B cell (primary cell): ENCODE data around the gene BMP10. TPM values are rescaled to one million over a fixed set of nuclear protein-coding genes. Genes with fewer than 3 reads are reported as not detected.

Experiments used
- ATAC-seq: fragments of 200-7000 bp; cut with Tn5 transposase; one replicate; pipeline ENCODE4 v1.10.0; 2021; ENCODE audit warnings: low read depth, mild to moderate bottlenecking, moderate number of reproducible peaks, moderate library complexity
- CTCF ChIA-PET: fragments of 350-600 bp; sonication (Branson Sonifier 250); formaldehyde crosslinking; loops from one replicate; lab custom pipeline; 2021; ENCODE audit warnings: antibody characterized with exemption, inconsistent platforms; lab: Charles Lee
- POLR2A ChIA-PET: fragments of 350-600 bp; sonication (Branson Sonifier 250); formaldehyde crosslinking; loops from one replicate; lab custom pipeline; 2021; ENCODE audit warnings: antibody characterized with exemption; lab: Charles Lee
- DNase-seq: peaks from one replicate; pipeline ENCODE4 v3.0.0; 2013
- H2AFZ ChIP-seq: 2 replicates; pipeline ENCODE4 v1.6.1; 2012; ENCODE audit warnings: mild to moderate bottlenecking, low read depth, low read length; ENCODE audit not compliant: insufficient read depth, poor library complexity, severe bottlenecking
- H3K27ac ChIP-seq, 2 donors: 1 replicate in 1 of 2; 2 replicates in 1 of 2; pipeline ENCODE4 v1.5.1; 2012 to 2013; ENCODE audit warnings: low read length in 2 of 2, mild to moderate bottlenecking in 2 of 2, moderate library complexity in 1 of 2
- H3K27me3 ChIP-seq, 4 experiments: fragments of 200-600 bp in 1 of 4; sonication (generic) in 1 of 4; replicated peaks in 1 of 4; 1 replicate in 2 of 4; 2 replicates in 2 of 4; pipeline versions ENCODE4 v1.6.1 to v1.7.0; 2013 to 2016; ENCODE audit warnings: low read length in 3 of 4, mild to moderate bottlenecking in 2 of 4, mixed read lengths in 1 of 4, moderate library complexity in 1 of 4; ENCODE audit not compliant: insufficient read depth in 4 of 4, control insufficient read depth in 3 of 4; ENCODE audit errors: control extremely low read depth in 1 of 4
- H3K36me3 ChIP-seq, 2 experiments: replicated peaks in 1 of 2; 1 replicate in 1 of 2; 2 replicates in 1 of 2; pipeline versions ENCODE4 v1.6.1 to v1.7.1; 2013; ENCODE audit warnings: low read length in 1 of 2; ENCODE audit not compliant: insufficient read depth in 2 of 2, control insufficient read depth in 1 of 2; ENCODE audit errors: control extremely low read depth in 1 of 2, extremely low read depth in 1 of 2
- H3K4me1 ChIP-seq, 2 donors: fragments of 200-600 bp in 1 of 2; sonication (generic) in 1 of 2; 1 replicate in 1 of 2; 2 replicates in 1 of 2; pipeline versions ENCODE4 v1.5.1 to v1.6.1; 2013 to 2017; ENCODE audit warnings: low read length in 2 of 2; ENCODE audit not compliant: control insufficient read depth in 2 of 2, insufficient read depth in 2 of 2
- H3K4me2 ChIP-seq: replicated peaks from 2 replicates; pipeline ENCODE3; 2012; ENCODE audit warnings: mild to moderate bottlenecking, low read depth, low read length; ENCODE audit not compliant: poor library complexity, severe bottlenecking
- H3K4me3 ChIP-seq, 5 experiments: fragments of 200-600 bp in 1 of 5; sonication (generic) in 1 of 5; 1 replicate in 3 of 5; 2 replicates in 2 of 5; pipeline versions ENCODE4 v1.5.1 to v1.7.0; 2011 to 2016; ENCODE audit warnings: low read length in 4 of 5, mild to moderate bottlenecking in 4 of 5, low read depth in 2 of 5, control low read depth in 1 of 5, moderate library complexity in 1 of 5; ENCODE audit not compliant: insufficient read depth in 1 of 5; ENCODE audit errors: control extremely low read depth in 1 of 5, extremely low read depth in 1 of 5
- H3K79me2 ChIP-seq: fragments of 200-600 bp; sonication (generic); one replicate; pipeline ENCODE4 v1.6.0; 2016; ENCODE audit warnings: low read length; ENCODE audit not compliant: control insufficient read depth, insufficient read depth
- H3K9ac ChIP-seq: fragments of 200-600 bp; sonication (generic); 2 replicates; pipeline ENCODE4 v1.6.1; 2017; ENCODE audit warnings: mild to moderate bottlenecking, low read length, moderate library complexity
- H3K9me3 ChIP-seq, 3 donors: one replicate each; pipeline versions ENCODE4 v1.6.1 to v1.7.1; 2013; ENCODE audit warnings: low read length in 2 of 3; ENCODE audit not compliant: control insufficient read depth in 2 of 3, insufficient read depth in 1 of 3; ENCODE audit errors: control extremely low read depth in 1 of 3
- H4K20me1 ChIP-seq: 2 replicates; pipeline ENCODE4 v1.6.0; 2012; ENCODE audit warnings: mild to moderate bottlenecking, low read length; ENCODE audit not compliant: insufficient read depth, control insufficient read depth, poor library complexity, severe bottlenecking
- H3K27ac Mint-ChIP-seq: one replicate; pipeline ENCODE4 v1.8.0; 2021; ENCODE audit warnings: mixed read lengths
- H3K27me3 Mint-ChIP-seq: one replicate; pipeline ENCODE4 v1.8.0; 2021; ENCODE audit warnings: mixed read lengths
- H3K4me1 Mint-ChIP-seq: one replicate; pipeline ENCODE4 v1.8.0; 2021; ENCODE audit warnings: mixed read lengths
- H3K4me3 Mint-ChIP-seq: one replicate; pipeline ENCODE4 v1.8.0; 2021; ENCODE audit warnings: mixed read lengths
- H3K9me3 Mint-ChIP-seq: one replicate; pipeline ENCODE4 v1.8.0; 2022; ENCODE audit warnings: mixed read lengths; ENCODE audit not compliant: insufficient read depth
- CTCF ChIP-seq: fragments of 200-600 bp; IDR thresholded peaks from one replicate; pipeline ENCODE4 v1.8.0; 2022; ENCODE audit warnings: antibody characterized with exemption, mild to moderate bottlenecking
- EZH2 ChIP-seq: IDR thresholded peaks from 2 replicates; pipeline ENCODE4 v1.6.1; 2012; ENCODE audit warnings: borderline replicate concordance, low read depth, mild to moderate bottlenecking, moderate library complexity, low read length; ENCODE audit not compliant: insufficient read depth, poor library complexity, severe bottlenecking
- WGBS: methylation state at CpG from one replicate; pipeline ENCODE4 v1.1.5; 2013; ENCODE audit warnings: missing lambda C conversion rate; ENCODE audit not compliant: insufficient coverage; 5-methylcytosine and 5-hydroxymethylcytosine counted together
- intact Hi-C: fragments of 100-400 bp; cut with micrococcal nuclease; formaldehyde crosslinking; loops from one replicate; pipeline ENCODE4 v1.10.0; 2022
- polyA plus RNA-seq: library from polyadenylated mRNA; depleted of rRNA; stranded (reverse); fragments of >200 nt; gene quantifications from 2 replicates; pipeline ENCODE4 v1.2.3, GENCODE V29; 2012
- total RNA-seq, 2 donors: library from RNA; stranded (reverse); fragments of 120-200 nt in 1 of 2; gene quantifications; 1 replicate in 1 of 2; 2 replicates in 1 of 2; pipeline versions ENCODE4 v1.2.3 to v1.2.4, GENCODE V29; 2013 to 2022

BMP10 gene
- total and polyA plus RNA-seq, 2 donors (not counting 1 experiment from before 2014, with no cell fraction given) = not detected

GRCh38 chr2:68870215-68870614, 982 bp downstream of the BMP10 start:
- H3K27ac Mint-ChIP-seq = no peak overlapping the region
- H3K4me3 Mint-ChIP-seq = no peak overlapping the region
- Histone ChIP-seq H4K20me1 (no peaks in the 10 kb centered on the region), H2AFZ (no peak overlapping the region), H3K27me3 (no peaks in the 10 kb centered on the region), H3K9ac (no peak overlapping the region), H3K4me1 (no peaks in the 10 kb centered on the region), H3K79me2 (no peaks in the 10 kb centered on the region), H3K36me3 (no peaks in the 10 kb centered on the region), H3K4me3 (no peak overlapping the region), H3K9me3 (no peaks in the 10 kb centered on the region), H3K27ac (no peak overlapping the region), H3K4me2 (no peak overlapping the region)
- TF ChIP-seq CTCF = no peak
- TF ChIP-seq EZH2 = no peak
- no peaks in the 10 kb centered on the region for H3K9me3 Mint-ChIP-seq
- ATAC-seq = no peak
- H3K4me1 Mint-ChIP-seq = no peaks in the 10 kb centered on the region
- ChIA-PET POLR2A (no interaction called here), CTCF (interaction anchor here (0.9 kb wide), 1 partner anchor 119 kb away, joined by 3 read pairs; no protein-coding TSS in a partner anchor)
- DNase-seq = no peak
- WGBS = no CpG with 5 or more reads among the region's 2 CpGs
- H3K27me3 Mint-ChIP-seq = peaks cover 3% of the 10 kb centered on the region
- intact Hi-C loops = no loop called here

GRCh38 chr2:68865108-68865507, 6.1 kb downstream of the BMP10 start:
- intact Hi-C loops = no loop called here
- CTCF ChIA-PET = no interaction called here
- Histone ChIP-seq H4K20me1 (no peaks in the 10 kb centered on the region), H2AFZ (no peak overlapping the region), H3K27ac (no peak overlapping the region), H3K79me2 (no peaks in the 10 kb centered on the region), H3K4me1 (no peaks in the 10 kb centered on the region), H3K4me2 (no peak overlapping the region), H3K36me3 (no peaks in the 10 kb centered on the region), H3K4me3 (no peak overlapping the region), H3K27me3 (no peaks in the 10 kb centered on the region), H3K9me3 (no peaks in the 10 kb centered on the region), H3K9ac (no peak overlapping the region)
- H3K4me3 Mint-ChIP-seq = no peak overlapping the region
- DNase-seq (no peak), ATAC-seq (no peak)
- no peak overlapping the region for H3K27ac Mint-ChIP-seq
- H3K9me3 Mint-ChIP-seq = no peaks in the 10 kb centered on the region
- POLR2A ChIA-PET = no interaction called here
- H3K27me3 Mint-ChIP-seq = peaks cover 3% of the 10 kb centered on the region
- TF ChIP-seq EZH2 = no peak
- TF ChIP-seq CTCF = no peak
- no peaks in the 10 kb centered on the region for H3K4me1 Mint-ChIP-seq
